HepG2 (cell line): Measurements from ENCODE around the gene UST. TPM values are rescaled to one million over a fixed set of nuclear protein-coding genes. Genes with fewer than 3 reads are reported as not detected.

Experiments used
- ATAC-seq: fragments of 200-7000 bp; cut with Tn5 transposase; 3 replicates; pipeline ENCODE4 v1.9.1; 2020; ENCODE audit warnings: mild to moderate bottlenecking, moderate library complexity
- BruUV-seq: library from RNA; stranded (reverse); fragments of 400-500 nt; replicated peaks from 2 replicates; lab custom pipeline; 2021; lab: Mats Ljungman, UMichigan
- CTCF ChIA-PET: fragments of 300-600 bp; formaldehyde crosslinking; extraction: SDS; loops from one replicate; lab custom pipeline; 2021; ENCODE audit warnings: low total read pairs, inconsistent platforms, low intra/inter-chr PET ratio; lab: Yijun Ruan, JAX
- POLR2A ChIA-PET: fragments of 350-600 bp; sonication (Branson Sonifier 250); formaldehyde crosslinking; loops from one replicate; lab custom pipeline; 2020; ENCODE audit warnings: antibody characterized with exemption, inconsistent platforms; lab: Yijun Ruan, JAX
- DNase-seq: peaks from one replicate; pipeline ENCODE4 v3.0.0-alpha.2; 2015; ENCODE audit warnings: low spot score
- FAIRE-seq: peaks from 3 replicates; lab custom pipeline; 2011; peaks lifted over from hg19 to GRCh38; lab: Jason Lieb, UNC
- H2AFZ ChIP-seq: one replicate; pipeline ENCODE4 v1.6.1; 2011; ENCODE audit warnings: low read length, inconsistent platforms
- H3K27ac ChIP-seq: fragments of 300-600 bp; 3 replicates; pipeline ENCODE4 v1.8.0; 2011; ENCODE audit warnings: mixed run types, mild to moderate bottlenecking, mixed read lengths, low read length, inconsistent platforms; ENCODE audit not compliant: insufficient read depth; ENCODE audit errors: extremely low read length
- H3K27me3 ChIP-seq, 2 experiments: fragments of 200-600 bp in 1 of 2; 2 replicates in 1 of 2; 3 replicates in 1 of 2; pipeline versions ENCODE4 v1.6.0 to v1.8.0; 2011; ENCODE audit warnings: low read length in 2 of 2, mild to moderate bottlenecking in 2 of 2, moderate library complexity in 2 of 2, inconsistent platforms in 1 of 2; ENCODE audit not compliant: insufficient read depth in 2 of 2, control insufficient read depth in 1 of 2
- H3K36me3 ChIP-seq, 2 experiments: fragments of 200-600 bp in 1 of 2; replicated peaks in 1 of 2; 2 replicates in 1 of 2; 3 replicates in 1 of 2; pipeline versions ENCODE4 v1.5.1 to v1.8.0; 2011; ENCODE audit warnings: low read length in 2 of 2, inconsistent platforms in 1 of 2; ENCODE audit not compliant: insufficient read depth in 2 of 2, control insufficient read depth in 1 of 2
- H3K4me1 ChIP-seq: 2 replicates; pipeline ENCODE4 v1.5.1; 2012; ENCODE audit warnings: low read length, inconsistent platforms; ENCODE audit not compliant: insufficient read depth
- H3K4me2 ChIP-seq: 2 replicates; pipeline ENCODE4 v1.6.0; 2011; ENCODE audit warnings: low read depth, low read length, inconsistent platforms
- H3K4me3 ChIP-seq, 3 experiments: fragments of 200-600 bp in 1 of 3; sonication (generic), shearing (Covaris generic) in 1 of 3; replicated peaks in 1 of 3; 2 replicates each; pipeline ENCODE4 v1.5.1; 2011 to 2016; ENCODE audit warnings: low read length in 3 of 3, inconsistent platforms in 2 of 3, low read depth in 2 of 3, mild to moderate bottlenecking in 2 of 3, control low read depth in 1 of 3, mixed read lengths in 1 of 3; ENCODE audit not compliant: insufficient read depth in 1 of 3
- H3K79me2 ChIP-seq: one replicate; pipeline ENCODE4 v1.6.1; 2011; ENCODE audit warnings: low read length, inconsistent platforms; ENCODE audit not compliant: insufficient read depth
- H3K9ac ChIP-seq: 2 replicates; pipeline ENCODE4 v1.6.0; 2011; ENCODE audit warnings: mild to moderate bottlenecking, low read depth, low read length, inconsistent platforms; ENCODE audit not compliant: insufficient read depth
- H3K9me3 ChIP-seq: 2 replicates; pipeline ENCODE4 v1.5.1; 2012; ENCODE audit warnings: mild to moderate bottlenecking, low read length
- H4K20me1 ChIP-seq: 2 replicates; pipeline ENCODE4 v1.6.0; 2011; ENCODE audit warnings: inconsistent platforms, mild to moderate bottlenecking, low read length, moderate library complexity; ENCODE audit not compliant: insufficient read depth
- FOXO4 ChIP-seq: sonication (generic); formaldehyde crosslinking; conservative IDR thresholded peaks from 2 replicates; pipeline ENCODE4 v1.8.1; 2023; ENCODE audit warnings: missing genetic modification reagents
- GATAD1 ChIP-seq: IDR thresholded peaks from 2 replicates; pipeline ENCODE4 v1.6.1; 2016; ENCODE audit warnings: missing genetic modification reagents, missing compliant biosample characterization
- TOPORS ChIP-seq: sonication (generic); formaldehyde crosslinking; IDR thresholded peaks from 2 replicates; pipeline ENCODE4 v1.8.0; 2023; ENCODE audit warnings: mild to moderate bottlenecking, missing genetic modification reagents
- ZNF382 ChIP-seq: sonication (generic); formaldehyde crosslinking; IDR thresholded peaks from 2 replicates; pipeline ENCODE4 v1.5.0; 2020; ENCODE audit warnings: missing genetic modification reagents, mild to moderate bottlenecking, borderline replicate concordance
- ZNF614 ChIP-seq: IDR thresholded peaks from 2 replicates; pipeline ENCODE4 v1.6.1; 2018; ENCODE audit warnings: missing biosample characterization, missing genetic modification reagents, inconsistent platforms, borderline replicate concordance
- ZNF724P ChIP-seq: sonication (generic); formaldehyde crosslinking; IDR thresholded peaks from 2 replicates; pipeline ENCODE4 v1.8.0; 2022; ENCODE audit warnings: missing genetic modification reagents, borderline replicate concordance
- WGBS: methylation state at CpG from one replicate; pipeline ENCODE4 v1.1.6; 2017; ENCODE audit warnings: low lambda C conversion rate; 5-methylcytosine and 5-hydroxymethylcytosine counted together
- in situ Hi-C: cut with HindIII; loops from 2 replicates; pipeline ENCODE4 v1.10.0; 2017; ENCODE audit warnings: low pct_unique_long_range_greater_than_20kb; ENCODE audit not compliant: extremely low pct_ligation_motif_present
- intact Hi-C: fragments of 100-400 bp; cut with micrococcal nuclease; formaldehyde crosslinking; loops from one replicate; pipeline ENCODE4 v1.10.0; 2022; ENCODE audit not compliant: unreplicated experiment
- polyA plus RNA-seq, 8 experiments: library from polyadenylated mRNA; depleted of rRNA in 3 of 8; stranded (reverse) in 7 of 8; unstranded in 1 of 8; fragments of >200 nt; fragmentation: Illumina TruSeq in 4 of 8; extraction: Trizol in 4 of 8; gene quantifications; 2 replicates each; pipeline versions ENCODE4 v1.2.1 to v1.2.3, GENCODE V29; 2011 to 2016; ENCODE audit warnings: low read depth in 4 of 8, missing spikeins in 1 of 8, mixed read lengths in 1 of 8; ENCODE audit not compliant: insufficient read depth in 1 of 8
- total RNA-seq, 5 experiments: library from RNA; depleted of rRNA; stranded (reverse); fragments of >200 nt; fragmentation: Illumina TruSeq; extraction: Trizol; gene quantifications; 2 replicates each; pipeline ENCODE4 v1.2.3, GENCODE V29; 2016; ENCODE audit warnings: low read depth in 1 of 5
- TF ChIP-seq, protein P1 (sequence below): sonication (generic); formaldehyde crosslinking; IDR thresholded peaks from 2 replicates; pipeline ENCODE4 v1.4.0; 2020; ENCODE audit warnings: missing genetic modification reagents

UST gene
- total and polyA plus RNA-seq, 2 of the 13 experiments (the other 11 are each of a cell fraction or from before 2014, with no cell fraction given), result 0.27 TPM; not detected in 1

- no peak overlapping the region for H3K4me3 ChIP-seq
- H3K9me3 ChIP-seq, result no peaks in the 10 kb centered on the region
- in situ Hi-C loops (no loop called here), intact Hi-C loops (no loop called here)
- ATAC-seq (no peak), FAIRE-seq (no peak), DNase-seq (no peak)
- no TSS peak for BruUV-seq
- H2AFZ ChIP-seq, result no peak overlapping the region
- H3K27ac ChIP-seq, result no peak overlapping the region
- POLR2A ChIA-PET, result no interaction called here
- H3K9ac ChIP-seq, result no peak overlapping the region
- H3K4me1 ChIP-seq, result no peaks in the 10 kb centered on the region
- H3K79me2 ChIP-seq, result no peaks in the 10 kb centered on the region
- WGBS, result 40% methylated on average over 6 of the region's 6 CpGs
- no peak overlapping the region for H3K4me2 ChIP-seq
- H4K20me1 ChIP-seq, result no peaks in the 10 kb centered on the region
- H3K27me3 ChIP-seq, result peaks cover 3 to 25% of the 10 kb centered on the region in 2 experiments; a peak in 3 of 5 replicates
- CTCF ChIA-PET, result no interaction called here
- TF ChIP-seq ZNF724P (CRISPR knock-in tag) (no peak), TOPORS (CRISPR knock-in tag) (no peak), ZNF614 (CRISPR knock-in tag) (no peak), GATAD1 (CRISPR knock-in tag) (no peak), ZNF382 (CRISPR knock-in tag) (no peak), FOXO4 (no peak)
- TF ChIP-seq, protein P1, sequence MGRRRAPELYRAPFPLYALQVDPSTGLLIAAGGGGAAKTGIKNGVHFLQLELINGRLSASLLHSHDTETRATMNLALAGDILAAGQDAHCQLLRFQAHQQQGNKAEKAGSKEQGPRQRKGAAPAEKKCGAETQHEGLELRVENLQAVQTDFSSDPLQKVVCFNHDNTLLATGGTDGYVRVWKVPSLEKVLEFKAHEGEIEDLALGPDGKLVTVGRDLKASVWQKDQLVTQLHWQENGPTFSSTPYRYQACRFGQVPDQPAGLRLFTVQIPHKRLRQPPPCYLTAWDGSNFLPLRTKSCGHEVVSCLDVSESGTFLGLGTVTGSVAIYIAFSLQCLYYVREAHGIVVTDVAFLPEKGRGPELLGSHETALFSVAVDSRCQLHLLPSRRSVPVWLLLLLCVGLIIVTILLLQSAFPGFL (CRISPR knock-in tag), result no peak
- H3K36me3 ChIP-seq, result no peaks in the 10 kb centered on the region
These were observed 243.6 kb downstream of the UST start for GRCh38 chr6:148990403-148990802.
